DMS53 (cell line): ENCODE results near the gene GRK5.
"Not testable (repeated sequence)": the region's sequence is repeated elsewhere in the genome, so short reads cannot be mapped to it uniquely, and the experiment has no call there.

Experiments used
- DNase-seq: peaks from one replicate; lab custom pipeline; 2025; lab: John Stamatoyannopoulos, UW

GRK5 gene

DNA sequence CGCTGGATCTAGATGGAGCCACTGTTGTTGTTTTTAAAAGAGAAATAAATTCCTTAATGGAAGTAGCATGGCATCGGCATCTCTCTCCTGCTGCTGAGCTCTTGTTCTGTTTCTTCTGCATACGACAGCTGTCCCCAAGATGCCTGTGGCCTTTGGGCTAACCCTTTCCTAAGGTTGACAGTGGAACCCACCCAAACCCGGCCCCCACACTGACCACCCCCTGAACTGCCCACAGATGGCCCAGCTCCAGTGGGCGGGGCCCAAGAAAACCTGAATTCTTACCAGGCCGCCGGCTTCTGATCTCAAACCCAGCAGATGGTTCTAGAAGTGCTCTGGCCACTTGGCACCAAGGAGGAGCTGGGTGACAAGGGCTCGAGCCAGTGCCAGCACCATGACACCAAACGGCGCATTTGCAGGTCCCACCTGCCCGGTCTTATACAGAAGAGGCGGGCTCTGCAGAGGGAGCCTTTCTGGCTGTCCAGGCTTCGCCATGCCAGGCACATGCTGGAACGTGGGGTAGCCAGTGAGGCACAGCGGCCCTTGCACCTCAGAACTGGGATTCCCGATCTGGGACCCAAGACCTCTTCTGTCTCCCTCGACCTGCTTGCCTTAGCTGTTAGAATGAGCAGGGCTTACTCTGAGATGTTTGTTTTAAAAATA, 252.4 kb downstream of the GRK5 start:
- DNase-seq, result no peak

DNA sequence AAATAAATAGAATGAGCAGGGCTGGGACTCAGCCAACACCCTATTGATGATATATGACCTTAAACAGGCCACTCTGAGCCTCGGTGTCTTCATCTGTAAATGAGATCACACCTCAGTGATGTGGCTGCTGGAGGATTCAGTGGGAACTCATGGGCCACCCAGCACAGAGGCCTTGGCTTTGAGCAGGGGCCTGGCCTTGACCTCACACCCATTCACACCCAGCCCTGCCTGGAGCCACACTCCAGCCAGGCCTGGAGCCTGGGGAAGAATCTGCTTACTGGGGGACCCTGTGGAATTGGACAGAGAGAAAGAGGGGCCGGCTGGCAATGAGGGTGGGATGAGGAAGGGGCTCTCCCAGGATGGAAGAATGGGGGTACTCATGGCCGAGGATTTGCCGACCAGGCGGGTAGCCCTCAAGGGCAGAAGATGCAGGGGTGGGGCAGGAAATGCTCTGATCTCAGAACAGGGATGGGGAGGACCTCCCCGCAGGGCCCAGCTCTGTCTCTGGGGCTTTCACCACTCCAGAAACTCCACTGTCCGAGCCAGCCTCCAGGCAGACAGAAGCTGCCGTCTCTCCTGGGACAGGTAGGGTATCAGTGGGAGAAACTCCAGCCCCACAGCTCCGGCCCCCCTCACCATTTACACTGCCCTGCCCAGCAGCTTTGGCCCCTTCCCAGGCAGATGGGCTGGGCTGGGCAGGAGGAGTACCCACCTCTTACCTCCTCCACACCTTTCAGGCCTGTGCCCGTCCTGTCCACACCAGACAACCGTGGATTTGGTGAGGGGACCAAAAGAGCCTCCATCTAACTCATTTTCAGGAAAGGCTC, 253.2 kb downstream of the GRK5 start:
- DNase-seq, result no peak

DNA sequence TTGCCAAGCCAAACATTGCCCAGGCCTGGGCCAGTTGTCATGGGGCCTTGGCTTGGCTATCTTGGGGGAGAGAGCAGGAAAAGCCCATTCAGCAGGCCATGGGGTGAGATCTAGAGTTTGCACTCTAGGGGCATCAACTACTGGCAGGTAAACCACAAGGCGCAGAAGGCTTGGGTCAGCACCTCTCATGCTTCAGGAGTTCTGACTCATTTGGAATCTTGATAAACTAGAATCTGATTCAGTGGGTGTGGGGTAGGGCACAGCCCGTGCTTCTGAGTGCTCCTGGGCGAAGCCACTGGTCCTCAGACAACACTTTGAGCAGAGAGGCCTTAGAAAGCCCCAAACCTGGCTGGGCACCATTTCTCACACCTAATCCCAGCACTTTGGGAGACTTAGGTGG, 254.0 kb downstream of the GRK5 start:
- DNase-seq, result no peak

GRCh38 chr10:119461923-119462322, 254.6 kb downstream of the GRK5 start:
- no peak for DNase-seq

GRCh38 chr10:119462773-119463172, 255.4 kb downstream of the GRK5 start:
- no peak for DNase-seq

DNA sequence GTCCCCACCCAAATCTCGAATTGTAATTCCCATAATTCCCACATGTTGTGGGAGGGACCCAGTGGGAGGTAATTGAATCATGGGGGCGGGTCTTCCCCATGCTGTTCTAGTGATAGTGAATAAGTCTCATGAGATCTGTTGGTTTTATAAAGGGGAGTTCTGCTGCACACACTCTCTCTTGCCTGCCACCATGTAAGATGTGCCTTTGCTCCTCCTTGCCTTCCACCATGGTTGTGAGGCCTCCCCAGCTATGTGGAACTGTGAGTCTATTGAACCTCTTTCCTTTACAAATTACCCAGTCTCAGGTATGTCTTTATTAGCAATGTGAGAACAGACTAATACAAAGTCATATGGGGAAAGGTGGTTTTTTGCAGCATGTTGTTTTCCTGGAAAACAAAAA, 255.8 kb downstream of the GRK5 start:
- not testable (repeated sequence) for DNase-seq

DNA sequence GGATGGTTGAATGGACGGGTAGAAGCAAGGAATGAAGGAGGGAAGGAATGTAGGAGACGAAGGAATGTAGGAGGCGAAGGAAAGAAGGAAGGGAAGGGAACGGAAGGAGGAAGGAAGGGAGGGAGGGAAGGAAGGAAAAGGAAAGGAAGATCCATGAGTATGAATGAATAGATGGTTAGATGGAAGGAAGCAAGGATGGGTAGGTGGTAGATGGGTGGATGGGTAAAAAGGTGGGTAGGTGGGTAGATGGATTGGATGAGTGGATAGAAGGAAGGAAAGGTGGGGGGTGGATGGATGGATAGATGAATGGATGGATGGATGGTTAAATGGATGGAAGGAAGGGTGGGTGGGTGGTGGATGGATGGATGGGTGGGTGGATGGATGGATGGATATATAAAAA, 257.7 kb downstream of the GRK5 start:
- no peak for DNase-seq

- DNase-seq, result no peak
These were observed 258.7 kb downstream of the GRK5 start for GRCh38 chr10:119466076-119466475.

DNA sequence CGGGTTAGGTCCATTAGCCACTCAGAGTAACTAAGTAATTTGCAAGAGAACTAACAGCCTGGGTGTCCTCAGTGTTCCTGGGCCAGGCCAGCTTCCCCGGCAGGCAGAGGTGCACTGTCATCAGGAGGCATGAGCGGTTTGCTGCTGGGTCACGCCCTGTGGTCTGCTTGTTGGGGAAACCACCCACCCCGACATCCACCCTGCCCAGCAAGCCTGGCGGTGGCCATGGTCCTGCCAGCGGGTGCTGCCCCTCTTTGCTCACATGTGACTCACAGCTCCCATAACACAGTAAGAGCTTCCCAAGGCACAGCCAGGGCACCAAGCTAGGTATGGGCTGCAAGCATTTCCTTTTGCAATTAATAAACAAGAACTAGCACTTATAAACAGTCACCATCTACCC, 259.3 kb downstream of the GRK5 start:
- no peak for DNase-seq

- DNase-seq, result no peak
These were observed 261.4 kb downstream of the GRK5 start for GRCh38 chr10:119468542-119469324.

- DNase-seq, result peak; percentile 50
These were observed 261.9 kb downstream of the GRK5 start for GRCh38 chr10:119469325-119469707.

DNA sequence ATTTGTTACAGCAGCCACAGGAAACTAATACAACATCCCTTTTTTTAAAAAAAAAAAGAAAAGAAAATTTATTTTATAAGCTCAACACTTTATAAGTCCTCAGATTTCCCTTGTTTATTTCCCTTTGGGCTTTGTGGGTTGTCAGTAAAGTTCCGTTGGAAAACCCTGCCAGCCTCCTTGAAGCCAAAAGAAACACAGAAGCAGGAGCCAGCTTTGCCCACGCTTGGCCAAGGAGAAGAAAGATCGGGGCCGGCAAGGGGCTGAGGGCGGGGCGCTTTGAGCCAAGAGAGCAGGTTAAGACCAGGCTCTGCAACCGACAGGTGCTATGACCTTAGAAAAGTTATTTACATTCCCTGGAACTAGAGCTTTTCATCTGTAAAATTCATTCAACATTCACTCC, 262.5 kb downstream of the GRK5 start:
- DNase-seq, result peak; percentile 27

GRCh38 chr10:119470920-119471702, 263.7 kb downstream of the GRK5 start:
- no peak for DNase-seq

GRCh38 chr10:119473771-119474170, 266.4 kb downstream of the GRK5 start:
- DNase-seq, result no peak

DNA sequence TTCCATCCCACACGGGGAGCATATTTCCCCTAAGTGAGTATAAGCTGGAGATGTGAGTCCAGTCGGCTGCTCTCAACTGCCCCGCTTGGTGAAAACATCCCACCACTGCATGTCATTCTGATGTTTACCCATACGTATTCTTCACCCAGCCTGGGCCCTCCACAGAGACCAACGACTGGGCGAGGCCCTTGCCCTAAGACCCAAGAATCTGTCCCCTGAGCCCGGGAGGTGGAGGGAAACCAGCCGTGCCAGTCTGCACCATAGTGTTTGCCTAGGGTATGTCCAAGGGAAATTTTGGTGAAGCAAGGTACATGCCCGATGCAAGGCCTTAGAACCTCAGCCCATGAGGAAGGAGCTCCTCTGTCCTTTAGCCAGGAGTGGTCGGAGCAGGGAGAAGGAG, 267.2 kb downstream of the GRK5 start:
- no peak for DNase-seq

DNA sequence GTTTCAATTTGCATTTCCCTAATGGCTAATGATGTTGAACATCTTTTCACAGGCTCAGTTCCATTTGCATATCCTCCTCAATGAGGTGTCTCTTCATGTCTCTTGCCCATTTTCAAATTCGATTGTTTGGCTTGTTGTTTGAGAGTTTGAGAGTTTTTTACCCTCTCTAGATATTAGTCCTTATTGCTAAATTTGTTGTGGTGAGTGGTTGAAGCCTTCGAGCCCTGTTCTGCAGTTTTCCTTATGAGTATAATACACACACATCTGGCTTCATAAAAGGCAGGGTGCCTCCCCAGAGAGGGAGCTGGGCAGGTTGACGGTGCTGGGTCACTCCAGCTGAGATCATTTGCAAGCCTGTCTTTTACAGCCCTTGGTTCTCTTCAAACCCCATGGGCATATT, 270.1 kb downstream of the GRK5 start:
- no peak for DNase-seq

GRCh38 chr10:119478111-119478802, 270.9 kb downstream of the GRK5 start:
- DNase-seq, result no peak

GRCh38 chr10:119478811-119479341, 271.5 kb downstream of the GRK5 start:
- DNase-seq, result no peak

- no peak for DNase-seq
These were observed 272.2 kb downstream of the GRK5 start for GRCh38 chr10:119479532-119479931.

DNA sequence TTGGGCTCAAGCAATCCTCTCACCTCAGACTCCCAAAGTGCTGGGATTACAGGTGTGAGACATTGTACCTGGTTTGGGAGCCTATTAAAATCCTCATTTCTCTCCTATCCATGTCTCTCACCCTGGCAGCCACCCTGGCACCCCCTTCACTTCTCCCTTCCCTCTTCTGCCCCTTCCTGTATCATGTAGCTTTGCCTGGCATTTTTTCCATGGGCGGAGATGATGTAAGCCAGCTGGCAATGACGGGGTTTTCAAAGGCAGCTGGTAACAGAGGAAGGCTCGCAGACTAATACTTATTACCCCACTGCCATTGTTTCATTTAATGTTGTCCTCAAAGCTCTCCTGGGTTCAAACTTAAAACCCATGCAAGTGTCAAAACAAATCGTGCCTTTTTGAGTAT, 273.3 kb downstream of the GRK5 start:
- DNase-seq, result no peak

- no peak for DNase-seq
These were observed 274.5 kb downstream of the GRK5 start for GRCh38 chr10:119481781-119482426.
